ENCODE measurements around the gene ERC1. TPM values are rescaled to one million over a fixed set of nuclear protein-coding genes. Genes with fewer than 3 reads are reported as not detected.

ERC1 gene
- total and polyA plus RNA-seq, 2 donors (not counting 1 experiment from before 2014, with no cell fraction given) = 19.7 to 34.5 TPM

GRCh38 chr12:991350-992333 lies 619 bp downstream of the ERC1 start:
- Histone ChIP-seq H4K20me1 (ENCODE audit: control insufficient read depth, extremely low read depth, insufficient read depth, low read length) (no peaks in the 10 kb centered on the region), H2AFZ (ENCODE audit: low read length) (peak overlapping the region; percentile 71), H3K9me3 (ENCODE audit: control insufficient read depth, insufficient read depth, low read depth, low read length) (no peaks in the 10 kb centered on the region), H3K9ac (ENCODE audit: insufficient read depth, low read length) (peak overlapping the region; percentile 91), H3K4me2 (ENCODE audit: extremely low read depth, insufficient read depth, low read length) (peak overlapping the region; percentile 86), H3K4me1 (ENCODE audit: control insufficient read depth, extremely low read depth, insufficient read depth, low read length) (peaks cover 15% of the 10 kb centered on the region), H3K27me3 (ENCODE audit: control insufficient read depth, insufficient read depth, low read length) (no peaks in the 10 kb centered on the region), H3K36me3 (ENCODE audit: control insufficient read depth, insufficient read depth, low read length) (no peaks in the 10 kb centered on the region), H3K4me3 (replicated peaks in 1 of 4; ENCODE audit: control extremely low read depth in 1 of 4, insufficient read depth in 1 of 4, low read depth in 3 of 4, low read length in 4 of 4) (peak overlapping the region; percentile 66 to 79 (median 77)), H3K79me2 (ENCODE audit: control insufficient read depth, insufficient read depth, low read length) (peaks cover 38% of the 10 kb centered on the region), H3K27ac (ENCODE audit: insufficient read depth, low read length) (peak overlapping the region; percentile 99)
- TF ChIP-seq EZH2 (IDR thresholded peaks at IDR 0.05; ENCODE audit: low read length, missing control alignments) (no peak), CTCF (conservative IDR thresholded peaks at IDR 0.05 in 1 of 2, IDR thresholded peaks at IDR 0.05 in 1 of 2; ENCODE audit: low read depth in 1 of 2, low read length in 2 of 2) (no peak)
- DNase-seq (ENCODE audit: low read depth in 2 of 2) = no peak

GRCh38 chr12:992647-993046 lies 1.6 kb downstream of the ERC1 start:
- peaks cover 47% of the 10 kb centered on the region for H3K79me2 ChIP-seq (ENCODE audit: control insufficient read depth, insufficient read depth, low read length)
- peaks cover 15% of the 10 kb centered on the region for H3K4me1 ChIP-seq (ENCODE audit: control insufficient read depth, extremely low read depth, insufficient read depth, low read length)
- no peak overlapping the region for H3K9ac ChIP-seq (ENCODE audit: insufficient read depth, low read length)
- no peak overlapping the region for H2AFZ ChIP-seq (ENCODE audit: low read length)
- peak overlapping the region; percentile 86 for H3K4me2 ChIP-seq (ENCODE audit: extremely low read depth, insufficient read depth, low read length)
- H3K9me3 ChIP-seq (ENCODE audit: control insufficient read depth, insufficient read depth, low read depth, low read length) = no peaks in the 10 kb centered on the region
- H4K20me1 ChIP-seq (ENCODE audit: control insufficient read depth, extremely low read depth, insufficient read depth, low read length) = peaks cover 2% of the 10 kb centered on the region
- H3K4me3 ChIP-seq (replicated peaks in 1 of 4; ENCODE audit: control extremely low read depth in 1 of 4, insufficient read depth in 1 of 4, low read depth in 3 of 4, low read length in 4 of 4) = peak overlapping the region; percentile 66 to 79 (median 77)
- peak in 1 of 2 donors; percentile 46 for DNase-seq (ENCODE audit: low read depth in 2 of 2)
- TF ChIP-seq EZH2 (IDR thresholded peaks at IDR 0.05; ENCODE audit: low read length, missing control alignments) = no peak
- no peak for TF ChIP-seq CTCF (conservative IDR thresholded peaks at IDR 0.05 in 1 of 2, IDR thresholded peaks at IDR 0.05 in 1 of 2; ENCODE audit: low read depth in 1 of 2, low read length in 2 of 2)
- no peak overlapping the region for H3K27ac ChIP-seq (ENCODE audit: insufficient read depth, low read length)
- no peaks in the 10 kb centered on the region for H3K36me3 ChIP-seq (ENCODE audit: control insufficient read depth, insufficient read depth, low read length)
- no peaks in the 10 kb centered on the region for H3K27me3 ChIP-seq (ENCODE audit: control insufficient read depth, insufficient read depth, low read length)

- peaks cover 67% of the 10 kb centered on the region for H3K79me2 ChIP-seq (ENCODE audit: control insufficient read depth, insufficient read depth, low read length)
- H3K36me3 ChIP-seq (ENCODE audit: control insufficient read depth, insufficient read depth, low read length) = no peaks in the 10 kb centered on the region
- no peaks in the 10 kb centered on the region for H3K27me3 ChIP-seq (ENCODE audit: control insufficient read depth, insufficient read depth, low read length)
- H2AFZ ChIP-seq (ENCODE audit: low read length) = no peak overlapping the region
- no peaks in the 10 kb centered on the region for H3K9me3 ChIP-seq (ENCODE audit: control insufficient read depth, insufficient read depth, low read depth, low read length)
- no peak overlapping the region for H3K4me3 ChIP-seq (replicated peaks in 1 of 4; ENCODE audit: control extremely low read depth in 1 of 4, insufficient read depth in 1 of 4, low read depth in 3 of 4, low read length in 4 of 4)
- no peak overlapping the region for H3K9ac ChIP-seq (ENCODE audit: insufficient read depth, low read length)
- DNase-seq (ENCODE audit: low read depth in 2 of 2) = no peak
- H4K20me1 ChIP-seq (ENCODE audit: control insufficient read depth, extremely low read depth, insufficient read depth, low read length) = peaks cover 2% of the 10 kb centered on the region
- H3K4me1 ChIP-seq (ENCODE audit: control insufficient read depth, extremely low read depth, insufficient read depth, low read length) = peaks cover 6% of the 10 kb centered on the region
- H3K27ac ChIP-seq (ENCODE audit: insufficient read depth, low read length) = no peak overlapping the region
- TF ChIP-seq EZH2 (IDR thresholded peaks at IDR 0.05; ENCODE audit: low read length, missing control alignments) = no peak
- no peak for TF ChIP-seq CTCF (conservative IDR thresholded peaks at IDR 0.05 in 1 of 2, IDR thresholded peaks at IDR 0.05 in 1 of 2; ENCODE audit: low read depth in 1 of 2, low read length in 2 of 2)
- no peak overlapping the region for H3K4me2 ChIP-seq (ENCODE audit: extremely low read depth, insufficient read depth, low read length)
These were observed 5.9 kb downstream of the ERC1 start for GRCh38 chr12:996881-997280.
